GM23248 (cell line): ENCODE results near the gene ASB3.

Source experiments
- EZH2 ChIP-seq: fragments of 200-600 bp; sonication (generic); IDR thresholded peaks from 2 replicates; pipeline ENCODE4 v1.6.1; 2018; ENCODE audit warnings: antibody characterized with exemption, mild to moderate bottlenecking; ENCODE audit not compliant: insufficient read depth, poor library complexity, severe bottlenecking
- EZH2phosphoT487 ChIP-seq: fragments of 200-600 bp; sonication (generic); IDR thresholded peaks from 2 replicates; pipeline ENCODE4 v1.6.1; 2018; ENCODE audit warnings: antibody characterized with exemption, moderate library complexity, mild to moderate bottlenecking, low read depth; ENCODE audit not compliant: insufficient read depth

GRCh38 chr2:53787614-53788289, 999 bp upstream of the ASB3 start:
- no peak for TF ChIP-seq EZH2
- TF ChIP-seq EZH2phosphoT487, result no peak
